ENCODE results near the gene ARMH2. TPM values are rescaled to one million over a fixed set of nuclear protein-coding genes. Genes with fewer than 3 reads are reported as not detected.

Gene ARMH2
- total and polyA plus RNA-seq, 10 of the 15 experiments (the other 5 are each of a cell fraction or from before 2014, with no cell fraction given): 0.18 to 0.46 TPM; not detected in 8

DNA sequence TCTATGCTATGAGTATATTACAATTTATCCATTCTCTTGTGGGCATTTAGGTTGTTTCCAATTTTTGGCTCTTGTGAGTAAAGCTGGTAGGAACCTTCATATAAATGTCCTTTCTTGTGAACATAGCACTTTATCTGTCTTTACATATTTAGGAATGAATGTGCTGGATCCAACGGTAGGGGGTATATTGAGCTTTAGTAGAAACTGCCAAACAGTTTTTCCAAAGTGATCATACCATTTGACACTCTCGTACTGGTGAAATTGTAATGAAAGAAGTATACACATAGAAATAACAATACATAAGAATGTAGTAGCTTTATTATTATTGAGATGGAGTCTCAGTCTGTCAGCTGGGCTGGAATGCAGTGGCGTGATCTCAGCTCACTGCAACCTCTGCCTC is 30.9 kb upstream of the ARMH2 start:
- no peak for DNase-seq (ENCODE audit: low read depth, low spot score)
- SMC1A ChIA-PET (ENCODE audit: uncharacterized antibody, unreplicated experiment): interaction anchor here (0.8 to 1.6 kb wide), 4 partner anchors 10 to 241 kb away, joined by 3 to 6 read pairs (median 4); no protein-coding TSS in a partner anchor
- no peaks in the 10 kb centered on the region for H3K9me3 ChIP-seq (replicated peaks; ENCODE audit: control insufficient read depth, insufficient read depth, low read length)
- no peaks in the 10 kb centered on the region for H4K20me1 ChIP-seq (ENCODE audit: control insufficient read depth, insufficient read depth)
- FAIRE-seq: no peak
- H3K4me3 ChIP-seq: no peak overlapping the region
- BruUV-seq (replicated peaks): no TSS peak
- no peak overlapping the region for H3K27ac ChIP-seq (ENCODE audit: control insufficient read depth, insufficient read depth)
- 96% methylated on average over 3 of the region's 3 CpGs for WGBS (ENCODE audit: insufficient coverage, insufficient replicate concordance, low lambda C conversion rate, missing lambda C conversion rate)
- CTCF ChIA-PET: interaction anchor here (0.8 to 1.7 kb wide), 6 partner anchors 19 to 197 kb away, joined by 3 to 5 read pairs (median 3); no protein-coding TSS in a partner anchor
- no peak for TF ChIP-seq MYC (IDR thresholded peaks at IDR 0.05; ENCODE audit: insufficient read depth, insufficient read length, insufficient replicate concordance, low read length, severe bottlenecking)
- TF ChIP-seq PAX5 (IDR thresholded peaks at IDR 0.05; ENCODE audit: borderline replicate concordance, low read depth, low read length): no peak
- intact Hi-C loops (cut with micrococcal nuclease; ENCODE audit: unreplicated experiment): no loop called here
- RAD21 ChIA-PET (ENCODE audit: unreplicated experiment): interaction anchor here (1.1 kb wide), 1 partner anchor 162 kb away, joined by 3 read pairs; no protein-coding TSS in a partner anchor
- H3K27me3 ChIP-seq (replicated peaks in 1 of 2; ENCODE audit: control insufficient read depth in 2 of 2, insufficient read depth in 2 of 2, low read length in 1 of 2): no peaks in the 10 kb centered on the region
- no peaks in the 10 kb centered on the region for H3K79me2 ChIP-seq (ENCODE audit: control insufficient read depth, insufficient read depth, low read length)
- no peak overlapping the region for H3K4me2 ChIP-seq (ENCODE audit: control insufficient read depth, insufficient read depth)
- peaks cover 0 to 3% of the 10 kb centered on the region in 2 experiments; a peak in 2 of 4 replicates for H3K36me3 ChIP-seq (ENCODE audit: control insufficient read depth in 2 of 2, insufficient read depth in 2 of 2, low read length in 1 of 2)
- POLR2A ChIA-PET: no interaction called here
- no peak overlapping the region for H3K9ac ChIP-seq (ENCODE audit: control insufficient read depth, insufficient read depth, low read length)
- no peak for ATAC-seq
- H3K4me1 ChIP-seq (ENCODE audit: control insufficient read depth, insufficient read depth, low read length): no peaks in the 10 kb centered on the region
- H2AFZ ChIP-seq (ENCODE audit: control insufficient read depth, low read depth, low read length): no peak overlapping the region
- in situ Hi-C loops (cut with MboI): no loop called here

- Histone ChIP-seq H3K27ac (ENCODE audit: control insufficient read depth, insufficient read depth) (no peak overlapping the region), H3K4me3 (no peak overlapping the region), H3K9me3 (replicated peaks; ENCODE audit: control insufficient read depth, insufficient read depth, low read length) (no peaks in the 10 kb centered on the region), H2AFZ (ENCODE audit: control insufficient read depth, low read depth, low read length) (no peak overlapping the region), H3K36me3 (ENCODE audit: control insufficient read depth in 2 of 2, insufficient read depth in 2 of 2, low read length in 1 of 2) (peaks cover 0 to 3% of the 10 kb centered on the region in 2 experiments; a peak in 2 of 4 replicates), H3K9ac (ENCODE audit: control insufficient read depth, insufficient read depth, low read length) (no peak overlapping the region), H4K20me1 (ENCODE audit: control insufficient read depth, insufficient read depth) (no peaks in the 10 kb centered on the region), H3K4me2 (ENCODE audit: control insufficient read depth, insufficient read depth) (no peak overlapping the region), H3K4me1 (ENCODE audit: control insufficient read depth, insufficient read depth, low read length) (no peaks in the 10 kb centered on the region), H3K27me3 (replicated peaks in 1 of 2; ENCODE audit: control insufficient read depth in 2 of 2, insufficient read depth in 2 of 2, low read length in 1 of 2) (no peaks in the 10 kb centered on the region), H3K79me2 (ENCODE audit: control insufficient read depth, insufficient read depth, low read length) (no peaks in the 10 kb centered on the region)
- ATAC-seq (no peak), DNase-seq (ENCODE audit: low read depth, low spot score) (no peak), FAIRE-seq (no peak)
- no TSS peak for BruUV-seq (replicated peaks)
- SMC1A ChIA-PET (ENCODE audit: uncharacterized antibody, unreplicated experiment): no interaction called here
- RAD21 ChIA-PET (ENCODE audit: unreplicated experiment): no interaction called here
- POLR2A ChIA-PET: no interaction called here
- 85% methylated on average over 8 of the region's 8 CpGs for WGBS (ENCODE audit: insufficient coverage, insufficient replicate concordance, low lambda C conversion rate, missing lambda C conversion rate)
- CTCF ChIA-PET: interaction anchor here (1.6 kb wide), 1 partner anchor 198 kb away, joined by 3 read pairs; no protein-coding TSS in a partner anchor
- in situ Hi-C loops (cut with MboI) (no loop called here), intact Hi-C loops (cut with micrococcal nuclease; ENCODE audit: unreplicated experiment) (no loop called here)
- TF ChIP-seq, protein P1, sequence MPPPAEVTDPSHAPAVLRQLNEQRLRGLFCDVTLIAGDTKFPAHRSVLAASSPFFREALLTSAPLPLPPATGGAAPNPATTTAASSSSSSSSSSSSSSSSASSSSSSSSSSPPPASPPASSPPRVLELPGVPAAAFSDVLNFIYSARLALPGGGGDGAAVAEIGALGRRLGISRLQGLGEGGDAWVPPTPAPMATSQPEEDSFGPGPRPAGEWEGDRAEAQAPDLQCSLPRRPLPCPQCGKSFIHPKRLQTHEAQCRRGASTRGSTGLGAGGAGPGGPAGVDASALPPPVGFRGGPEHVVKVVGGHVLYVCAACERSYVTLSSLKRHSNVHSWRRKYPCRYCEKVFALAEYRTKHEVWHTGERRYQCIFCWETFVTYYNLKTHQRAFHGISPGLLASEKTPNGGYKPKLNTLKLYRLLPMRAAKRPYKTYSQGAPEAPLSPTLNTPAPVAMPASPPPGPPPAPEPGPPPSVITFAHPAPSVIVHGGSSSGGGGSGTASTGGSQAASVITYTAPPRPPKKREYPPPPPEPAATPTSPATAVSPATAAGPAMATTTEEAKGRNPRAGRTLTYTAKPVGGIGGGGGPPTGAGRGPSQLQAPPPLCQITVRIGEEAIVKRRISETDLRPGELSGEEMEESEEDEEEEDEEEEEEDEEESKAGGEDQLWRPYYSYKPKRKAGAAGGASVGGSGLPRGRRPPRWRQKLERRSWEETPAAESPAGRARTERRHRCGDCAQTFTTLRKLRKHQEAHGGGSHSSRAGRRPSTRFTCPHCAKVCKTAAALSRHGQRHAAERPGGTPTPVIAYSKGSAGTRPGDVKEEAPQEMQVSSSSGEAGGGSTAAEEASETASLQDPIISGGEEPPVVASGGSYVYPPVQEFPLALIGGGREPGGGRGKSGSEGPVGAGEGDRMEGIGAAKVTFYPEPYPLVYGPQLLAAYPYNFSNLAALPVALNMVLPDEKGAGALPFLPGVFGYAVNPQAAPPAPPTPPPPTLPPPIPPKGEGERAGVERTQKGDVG (CRISPR knock-in tag; IDR thresholded peaks at IDR 0.05): no peak
- TF ChIP-seq SUZ12 (IDR thresholded peaks at IDR 0.05; ENCODE audit: unreplicated experiment) (no peak), HDAC6 (IDR thresholded peaks at IDR 0.05; ENCODE audit: unreplicated experiment) (no peak), HDGF (IDR thresholded peaks at IDR 0.05) (no peak), MTA3 (IDR thresholded peaks at IDR 0.05; ENCODE audit: borderline replicate concordance, low read length) (no peak), CHD4 (IDR thresholded peaks at IDR 0.05) (no peak), TBL1XR1 (IDR thresholded peaks at IDR 0.05; ENCODE audit: low read depth, low read length) (no peak)
- TF ChIP-seq, protein P2, sequence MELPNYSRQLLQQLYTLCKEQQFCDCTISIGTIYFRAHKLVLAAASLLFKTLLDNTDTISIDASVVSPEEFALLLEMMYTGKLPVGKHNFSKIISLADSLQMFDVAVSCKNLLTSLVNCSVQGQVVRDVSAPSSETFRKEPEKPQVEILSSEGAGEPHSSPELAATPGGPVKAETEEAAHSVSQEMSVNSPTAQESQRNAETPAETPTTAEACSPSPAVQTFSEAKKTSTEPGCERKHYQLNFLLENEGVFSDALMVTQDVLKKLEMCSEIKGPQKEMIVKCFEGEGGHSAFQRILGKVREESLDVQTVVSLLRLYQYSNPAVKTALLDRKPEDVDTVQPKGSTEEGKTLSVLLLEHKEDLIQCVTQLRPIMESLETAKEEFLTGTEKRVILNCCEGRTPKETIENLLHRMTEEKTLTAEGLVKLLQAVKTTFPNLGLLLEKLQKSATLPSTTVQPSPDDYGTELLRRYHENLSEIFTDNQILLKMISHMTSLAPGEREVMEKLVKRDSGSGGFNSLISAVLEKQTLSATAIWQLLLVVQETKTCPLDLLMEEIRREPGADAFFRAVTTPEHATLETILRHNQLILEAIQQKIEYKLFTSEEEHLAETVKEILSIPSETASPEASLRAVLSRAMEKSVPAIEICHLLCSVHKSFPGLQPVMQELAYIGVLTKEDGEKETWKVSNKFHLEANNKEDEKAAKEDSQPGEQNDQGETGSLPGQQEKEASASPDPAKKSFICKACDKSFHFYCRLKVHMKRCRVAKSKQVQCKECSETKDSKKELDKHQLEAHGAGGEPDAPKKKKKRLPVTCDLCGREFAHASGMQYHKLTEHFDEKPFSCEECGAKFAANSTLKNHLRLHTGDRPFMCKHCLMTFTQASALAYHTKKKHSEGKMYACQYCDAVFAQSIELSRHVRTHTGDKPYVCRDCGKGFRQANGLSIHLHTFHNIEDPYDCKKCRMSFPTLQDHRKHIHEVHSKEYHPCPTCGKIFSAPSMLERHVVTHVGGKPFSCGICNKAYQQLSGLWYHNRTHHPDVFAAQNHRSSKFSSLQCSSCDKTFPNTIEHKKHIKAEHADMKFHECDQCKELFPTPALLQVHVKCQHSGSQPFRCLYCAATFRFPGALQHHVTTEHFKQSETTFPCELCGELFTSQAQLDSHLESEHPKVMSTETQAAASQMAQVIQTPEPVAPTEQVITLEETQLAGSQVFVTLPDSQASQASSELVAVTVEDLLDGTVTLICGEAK (IDR thresholded peaks at IDR 0.05; ENCODE audit: borderline replicate concordance): no peak
Observed at GRCh38 chr6:24827970-24828369, 29.3 kb upstream of the ARMH2 start.

Measured in GM12878 (cell line).